Activated gamma-delta T cell treated with anti-CD3 and anti-CD28 coated beads, Interleukin-2, amount 50 U/mL, for 16 hours (primary cell): Measurements from ENCODE around the gene MED16.

ENCODE experiments used
- DNase-seq: peaks from one replicate; pipeline ENCODE4 v3.0.0-alpha.2; 2020; ENCODE audit warnings: low read depth

Gene MED16

DNA sequence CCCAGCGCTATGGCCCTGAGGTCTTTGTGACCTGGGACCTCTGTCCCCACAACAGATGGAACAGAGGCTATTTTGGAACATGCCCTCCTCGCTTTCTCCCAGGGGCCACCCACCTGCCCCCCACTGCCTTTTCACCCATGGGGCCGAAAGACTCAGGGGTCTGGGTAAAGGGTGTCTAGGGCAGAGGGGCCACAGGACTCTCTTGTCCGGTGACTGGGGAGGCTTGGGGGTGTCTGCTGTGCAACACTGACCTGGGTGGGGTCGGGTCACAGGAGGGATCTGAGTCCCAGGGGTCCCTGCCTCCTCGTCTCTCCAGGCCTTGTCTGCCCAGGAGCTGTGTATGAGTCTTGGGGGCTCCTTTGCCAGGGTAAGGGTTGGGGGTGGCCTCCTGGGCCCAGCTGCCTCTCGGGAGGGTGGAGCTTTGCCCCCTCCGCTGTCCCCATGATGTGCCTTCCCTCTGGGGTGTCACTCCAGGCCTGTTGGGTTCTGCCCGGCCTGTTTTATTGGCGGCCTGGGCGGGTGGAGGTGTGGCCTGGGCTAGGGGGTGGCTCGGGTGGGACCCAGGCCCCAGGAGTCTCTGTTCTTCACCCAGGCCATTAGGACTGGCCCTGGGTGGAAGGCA is 34.9 kb upstream of the MED16 start:
- DNase-seq, result no peak

DNA sequence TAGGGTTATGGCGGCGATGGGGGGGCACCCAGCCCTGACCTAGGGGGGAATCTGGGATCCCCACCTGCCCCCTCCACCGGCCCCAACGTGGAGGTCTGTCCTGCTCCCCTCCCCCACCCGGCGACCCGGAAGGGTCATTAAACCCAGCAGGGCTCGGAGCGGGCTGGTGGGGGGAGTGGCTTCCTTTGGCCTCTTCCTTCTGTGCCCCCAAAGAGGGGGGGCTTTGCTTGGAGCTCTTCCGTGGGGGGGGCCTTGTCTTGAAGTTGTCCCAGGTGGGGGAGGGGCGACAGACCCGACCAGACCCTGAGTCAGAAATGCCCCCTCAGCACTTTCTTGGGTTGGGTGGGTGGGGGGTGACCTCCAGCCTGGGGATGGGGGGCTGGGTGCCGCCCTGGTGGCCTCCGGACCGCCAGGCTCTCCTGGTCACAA is 34.4 kb upstream of the MED16 start:
- no peak for DNase-seq

DNA sequence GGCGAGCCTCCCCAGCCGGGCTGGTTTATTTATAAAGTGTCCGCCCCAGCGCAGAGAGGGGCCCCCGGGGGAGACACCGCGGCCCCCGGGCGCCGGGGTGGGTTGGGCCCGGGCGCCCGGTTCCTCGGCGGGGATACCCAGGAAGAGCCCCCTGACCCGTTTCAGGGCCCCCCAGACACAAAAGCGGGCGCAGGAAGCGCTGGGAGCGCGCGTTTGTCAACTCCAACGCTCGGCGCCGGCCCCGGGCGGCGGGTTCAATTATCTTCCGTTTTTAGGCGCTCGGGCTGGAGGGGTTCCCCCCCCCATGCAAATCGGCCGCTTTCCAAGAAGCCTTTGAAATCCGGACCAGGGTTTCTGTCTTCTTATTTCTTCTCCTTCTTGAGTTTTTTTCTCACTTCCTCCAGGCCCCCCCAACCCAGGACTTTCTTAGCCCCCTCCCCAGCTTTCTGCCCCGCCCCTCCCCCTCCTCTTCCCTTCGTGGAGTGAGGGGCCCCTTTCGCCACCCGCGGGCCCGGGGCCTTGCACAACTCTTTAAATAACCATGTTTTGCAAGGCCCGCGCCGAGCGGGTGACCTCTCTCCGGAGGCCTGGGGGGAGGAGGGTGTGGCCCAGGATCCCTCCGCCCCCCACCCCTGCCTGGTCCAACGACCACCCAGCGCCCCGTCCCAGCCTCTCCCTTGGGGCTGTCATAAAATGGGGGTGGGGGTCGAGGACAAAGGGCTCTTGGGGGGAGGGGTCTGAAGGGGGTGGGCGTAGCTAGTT is 33.8 kb upstream of the MED16 start:
- no peak for DNase-seq

DNA sequence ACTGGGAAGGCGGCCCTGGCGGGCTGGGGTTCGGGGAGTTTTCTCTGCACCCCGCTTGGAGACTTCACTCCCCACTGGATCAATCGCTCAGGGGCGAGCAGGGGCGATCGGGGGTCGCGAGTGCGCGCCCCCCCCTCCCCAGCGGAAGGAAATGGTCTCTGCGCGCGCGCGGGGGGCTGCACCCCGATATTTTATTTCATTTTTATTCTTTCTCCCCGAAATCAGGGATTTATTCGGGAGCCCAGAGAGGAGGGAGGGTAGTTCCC is 33.3 kb upstream of the MED16 start:
- no peak for DNase-seq

DNA sequence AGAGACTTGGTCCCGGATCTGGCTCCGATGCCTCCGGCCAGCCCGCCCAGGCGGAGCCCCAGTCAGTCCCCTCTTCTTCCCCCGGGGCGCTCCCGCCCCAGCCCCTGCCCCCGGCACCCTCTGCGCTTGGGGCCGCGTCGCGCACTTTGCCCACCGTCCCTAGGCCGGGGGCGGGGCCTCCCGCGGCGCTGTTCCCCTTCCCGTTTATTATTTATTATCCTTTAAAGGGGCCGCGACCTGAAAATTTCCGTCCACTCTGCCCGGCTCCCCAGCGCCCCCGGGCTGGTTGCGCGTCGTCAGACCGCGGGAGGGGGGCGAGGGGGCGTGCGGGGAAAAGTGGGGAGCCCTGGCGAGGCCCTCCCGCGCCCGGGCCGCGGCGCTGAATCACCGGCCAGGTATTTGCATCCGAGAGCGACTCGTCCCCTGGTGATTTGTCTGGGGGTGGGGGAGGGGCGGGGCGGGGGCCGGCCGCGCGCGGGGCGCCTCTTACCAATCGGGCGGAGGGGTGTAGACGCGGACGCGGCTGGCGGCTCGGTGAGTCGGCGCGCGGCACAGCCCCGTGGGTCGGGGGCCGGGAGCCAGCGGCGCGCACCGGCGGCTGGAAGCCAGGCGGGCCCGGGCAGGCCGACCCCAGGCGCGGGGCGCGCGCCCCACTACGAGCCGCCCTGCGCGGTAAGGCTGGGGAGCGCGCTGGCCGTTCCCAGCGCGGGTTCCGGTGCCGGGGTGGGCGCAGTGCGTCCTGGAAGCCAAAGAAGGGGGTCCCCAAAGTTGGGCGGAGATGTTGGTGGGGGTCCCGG is 32.7 kb upstream of the MED16 start, which contains the start of gene ARID3A:
ARID3A (plus strand) TSS at position 510 of the 797 bp plus-strand sequence. CDS start 3,494 bp downstream, outside the sequence.
- peak; percentile 64 for DNase-seq

DNA sequence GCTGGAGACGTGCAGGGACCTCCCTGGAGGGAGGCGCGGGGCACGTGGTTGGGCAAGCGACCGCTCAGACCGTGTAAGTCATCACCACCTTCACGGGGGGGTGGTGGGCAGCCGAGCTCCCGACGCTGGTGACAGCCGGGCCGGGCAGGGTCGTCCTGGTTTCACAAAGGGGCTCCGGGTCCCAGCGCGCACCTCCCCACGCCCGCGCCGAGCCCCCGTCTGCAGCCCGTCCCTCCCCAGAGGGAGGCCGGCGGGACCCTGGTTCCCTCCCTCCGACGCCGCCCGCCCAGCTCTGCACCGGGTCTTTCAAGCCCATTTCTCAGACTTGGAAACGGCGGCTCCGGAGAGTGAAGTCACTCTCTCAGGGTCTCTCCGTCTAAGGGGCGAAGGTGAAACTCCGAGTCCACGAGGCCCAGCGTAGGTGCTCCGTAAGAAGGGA is 32.1 kb upstream of the MED16 start:
- no peak for DNase-seq

DNA sequence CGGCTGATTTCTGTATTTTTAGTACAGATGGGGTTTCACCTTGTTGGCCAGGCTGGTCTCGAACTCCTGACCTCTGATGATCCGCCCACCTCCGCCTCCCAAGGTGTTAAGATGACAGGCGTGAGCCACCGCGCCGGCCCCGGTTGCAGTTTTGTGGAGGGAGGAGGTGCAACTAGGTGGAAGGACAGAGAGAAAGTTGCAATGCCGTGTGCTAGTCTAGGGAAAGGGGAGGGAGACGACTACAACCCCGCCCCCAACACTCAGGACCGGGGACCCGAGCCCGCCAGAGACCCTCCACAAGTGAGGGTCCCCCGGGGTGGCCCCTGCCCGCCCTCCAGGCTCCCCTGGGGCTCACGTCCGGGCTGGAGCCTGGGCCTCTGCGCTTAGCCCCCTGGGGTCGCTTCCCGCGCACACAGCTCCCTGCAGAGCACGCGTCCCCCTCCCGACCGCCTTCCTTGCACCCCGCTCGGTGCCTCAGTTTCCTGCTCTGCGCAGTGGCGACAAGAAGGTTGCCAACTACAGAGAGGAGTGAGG is 31.6 kb upstream of the MED16 start:
- DNase-seq, result no peak

DNA sequence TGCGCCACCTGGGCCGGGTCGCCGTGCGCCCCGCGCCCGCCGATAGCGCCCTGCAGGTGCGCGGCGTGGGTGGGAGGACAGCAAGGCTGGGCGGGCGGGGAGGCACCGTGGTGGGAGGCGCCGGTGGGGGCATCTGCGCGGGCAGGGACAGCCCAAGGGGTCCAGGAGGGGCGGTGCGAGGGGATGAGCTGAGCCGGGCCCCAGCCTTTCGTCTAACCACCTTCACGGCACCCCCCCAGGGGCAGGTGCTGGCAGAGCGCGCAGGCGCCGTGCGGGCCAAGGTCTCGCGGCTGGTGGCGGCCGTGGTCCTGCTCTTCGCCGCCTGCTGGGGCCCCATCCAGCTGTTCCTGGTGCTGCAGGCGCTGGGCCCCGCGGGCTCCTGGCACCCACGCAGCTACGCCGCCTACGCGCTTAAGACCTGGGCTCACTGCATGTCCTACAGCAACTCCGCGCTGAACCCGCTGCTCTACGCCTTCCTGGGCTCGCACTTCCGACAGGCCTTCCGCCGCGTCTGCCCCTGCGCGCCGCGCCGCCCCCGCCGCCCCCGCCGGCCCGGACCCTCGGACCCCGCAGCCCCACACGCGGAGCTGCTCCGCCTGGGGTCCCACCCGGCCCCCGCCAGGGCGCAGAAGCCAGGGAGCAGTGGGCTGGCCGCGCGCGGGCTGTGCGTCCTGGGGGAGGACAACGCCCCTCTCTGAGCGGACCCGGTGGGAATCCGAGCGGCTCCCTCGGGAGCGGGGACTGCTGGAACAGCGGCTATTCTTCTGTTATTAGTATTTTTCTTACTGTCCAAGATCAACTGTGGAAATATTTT is 27.3 kb upstream of the MED16 start:
- no peak for DNase-seq

DNA sequence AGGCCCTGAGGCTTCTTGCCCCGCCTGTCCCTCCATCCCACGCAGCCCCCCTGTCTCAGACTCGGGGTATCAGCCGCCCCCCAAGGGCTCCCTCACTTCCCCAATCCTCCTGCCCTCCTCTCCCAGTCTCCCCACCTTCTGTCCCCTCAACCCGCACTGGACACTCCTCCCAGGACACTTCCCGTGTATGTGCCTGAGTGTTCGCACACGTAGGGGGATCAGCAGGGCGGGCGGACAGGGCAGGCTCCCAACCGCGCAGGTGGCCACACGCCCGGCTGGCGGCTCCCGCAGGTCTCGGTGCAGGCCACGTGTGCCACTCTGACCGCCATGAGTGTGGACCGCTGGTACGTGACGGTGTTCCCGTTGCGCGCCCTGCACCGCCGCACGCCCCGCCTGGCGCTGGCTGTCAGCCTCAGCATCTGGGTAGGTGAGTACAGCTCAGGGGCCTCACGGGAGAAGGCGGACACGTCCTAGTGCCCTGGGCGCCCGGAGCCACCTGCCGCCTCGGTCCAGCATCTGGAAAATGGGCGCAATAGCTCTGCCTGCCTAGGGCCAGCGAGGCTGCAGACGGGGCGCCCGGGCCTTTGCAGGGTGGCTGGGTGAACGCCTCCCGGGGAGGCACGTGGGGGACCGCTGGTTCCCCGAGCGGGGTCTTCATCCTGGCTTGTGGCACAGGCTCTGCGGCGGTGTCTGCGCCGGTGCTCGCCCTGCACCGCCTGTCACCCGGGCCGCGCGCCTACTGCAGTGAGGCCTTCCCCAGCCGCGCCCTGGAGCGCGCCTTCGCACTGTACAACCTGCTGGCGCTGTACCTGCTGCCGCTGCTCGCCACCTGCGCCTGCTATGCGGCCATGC is 26.4 kb upstream of the MED16 start:
- DNase-seq, result no peak

DNA sequence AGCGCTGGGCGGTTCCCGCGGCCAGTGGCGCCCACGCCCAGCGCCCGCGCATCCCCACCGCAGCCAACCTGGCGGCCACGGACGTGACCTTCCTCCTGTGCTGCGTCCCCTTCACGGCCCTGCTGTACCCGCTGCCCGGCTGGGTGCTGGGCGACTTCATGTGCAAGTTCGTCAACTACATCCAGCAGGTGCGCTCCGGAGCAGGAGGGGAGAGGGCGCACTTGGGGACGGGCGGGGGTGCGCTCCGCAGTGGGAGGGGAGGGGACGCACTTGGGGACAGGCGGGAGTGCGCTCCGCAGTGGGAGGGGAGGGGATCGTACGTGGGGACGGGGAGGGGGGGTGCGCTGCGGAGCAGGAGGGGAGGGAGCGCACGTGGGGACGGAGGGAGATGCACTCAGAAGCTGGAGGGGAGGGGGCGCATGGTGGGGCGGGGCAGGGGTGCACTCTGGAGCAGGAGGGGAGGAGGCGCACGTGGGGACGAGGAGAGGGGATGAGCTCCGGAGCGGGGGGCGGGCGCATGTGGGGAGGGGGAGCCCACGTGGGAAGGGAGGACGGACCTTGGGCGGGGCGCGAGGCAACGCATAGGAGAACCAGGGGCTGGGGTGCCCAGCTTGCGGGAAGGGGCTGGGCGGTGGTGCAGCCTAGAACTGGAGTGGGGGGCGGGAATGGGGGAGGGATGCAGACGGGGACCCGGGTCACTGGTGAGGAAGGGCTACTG is 25.7 kb upstream of the MED16 start:
- DNase-seq, result no peak

DNA sequence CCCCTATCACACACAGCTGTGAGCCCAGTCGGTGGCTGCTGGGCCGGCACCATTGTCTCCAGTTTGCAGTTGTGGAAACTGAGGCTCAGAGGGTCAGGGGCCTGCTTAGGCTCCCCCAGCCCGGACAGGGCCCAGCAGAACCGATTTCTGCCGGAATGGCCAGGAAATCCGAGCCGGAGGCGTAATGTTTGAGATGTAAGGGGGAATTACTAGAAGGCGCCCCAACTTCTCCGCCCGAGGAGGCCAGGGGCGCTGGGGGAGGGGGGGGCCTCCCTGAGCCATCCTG is 25.1 kb upstream of the MED16 start:
- no peak for DNase-seq

DNA sequence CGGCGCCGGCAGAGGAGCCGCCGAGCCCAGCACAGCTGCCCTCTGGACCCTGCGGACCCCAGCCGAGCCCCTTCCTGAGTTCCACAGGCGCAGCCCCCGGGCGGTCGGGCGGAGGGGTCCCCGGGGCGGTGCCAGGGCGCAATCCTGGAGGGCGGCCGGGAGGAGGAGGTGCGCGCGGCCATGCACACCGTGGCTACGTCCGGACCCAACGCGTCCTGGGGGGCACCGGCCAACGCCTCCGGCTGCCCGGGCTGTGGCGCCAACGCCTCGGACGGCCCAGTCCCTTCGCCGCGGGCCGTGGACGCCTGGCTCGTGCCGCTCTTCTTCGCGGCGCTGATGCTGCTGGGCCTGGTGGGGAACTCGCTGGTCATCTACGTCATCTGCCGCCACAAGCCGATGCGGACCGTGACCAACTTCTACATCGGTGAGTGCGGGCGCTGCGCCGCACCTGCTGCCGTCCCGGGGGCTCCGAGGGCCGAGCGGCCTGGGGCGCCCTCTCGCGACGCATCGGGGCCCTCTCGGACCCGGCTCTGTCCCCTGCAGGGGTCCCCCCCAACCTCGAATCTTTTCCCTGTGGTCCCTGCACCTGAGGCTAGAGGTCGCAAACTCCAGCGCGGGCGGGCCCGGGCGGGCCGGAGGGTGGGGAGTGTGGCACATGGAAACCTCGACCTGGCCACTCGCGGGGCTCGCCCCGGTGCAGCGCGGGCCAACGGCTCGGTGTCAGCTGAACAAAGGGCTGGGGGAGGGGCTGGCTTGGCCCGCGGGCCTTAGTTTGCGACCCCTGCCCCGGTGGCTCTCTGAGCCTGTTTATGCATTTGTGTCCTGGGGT is 24.6 kb upstream of the MED16 start, which contains the start of gene KISS1R:
KISS1R (plus strand) TSS at position 11 of the 829 bp plus-strand sequence; CDS start at position 181, 170 bp downstream.
- DNase-seq, result no peak

DNA sequence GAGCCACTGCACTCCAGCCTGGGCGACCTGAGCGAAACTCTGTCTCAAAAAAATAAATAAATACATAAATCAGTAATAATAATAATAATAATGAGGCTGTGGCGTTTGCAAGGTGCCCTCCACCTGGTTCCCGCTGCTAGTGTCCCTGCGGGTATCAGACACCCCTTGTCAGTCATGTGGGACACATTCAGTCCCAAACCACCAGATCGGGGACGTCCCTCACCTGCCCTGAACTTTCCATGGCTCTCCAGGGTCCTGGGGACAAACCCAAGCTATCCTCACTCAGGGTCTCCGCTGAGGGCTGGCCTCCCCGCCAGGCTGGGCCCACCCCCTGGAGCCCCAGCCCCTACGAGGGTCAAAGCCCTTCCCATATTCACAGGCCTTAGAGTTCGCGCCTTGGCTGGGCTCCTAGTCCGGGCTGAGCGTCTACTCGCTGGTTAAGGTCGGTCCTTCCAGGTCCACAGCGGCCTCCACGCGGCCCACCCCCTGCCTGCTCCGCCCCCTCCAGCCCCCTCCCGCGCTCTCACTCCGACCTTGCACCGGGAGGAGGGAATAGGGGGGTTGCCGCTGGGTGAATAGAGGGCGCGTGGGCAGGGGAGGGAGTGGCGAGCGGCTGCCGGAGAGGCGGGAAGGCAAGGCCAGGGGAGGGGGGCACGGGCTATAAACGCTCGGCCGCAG is 23.8 kb upstream of the MED16 start:
- no peak for DNase-seq

DNA sequence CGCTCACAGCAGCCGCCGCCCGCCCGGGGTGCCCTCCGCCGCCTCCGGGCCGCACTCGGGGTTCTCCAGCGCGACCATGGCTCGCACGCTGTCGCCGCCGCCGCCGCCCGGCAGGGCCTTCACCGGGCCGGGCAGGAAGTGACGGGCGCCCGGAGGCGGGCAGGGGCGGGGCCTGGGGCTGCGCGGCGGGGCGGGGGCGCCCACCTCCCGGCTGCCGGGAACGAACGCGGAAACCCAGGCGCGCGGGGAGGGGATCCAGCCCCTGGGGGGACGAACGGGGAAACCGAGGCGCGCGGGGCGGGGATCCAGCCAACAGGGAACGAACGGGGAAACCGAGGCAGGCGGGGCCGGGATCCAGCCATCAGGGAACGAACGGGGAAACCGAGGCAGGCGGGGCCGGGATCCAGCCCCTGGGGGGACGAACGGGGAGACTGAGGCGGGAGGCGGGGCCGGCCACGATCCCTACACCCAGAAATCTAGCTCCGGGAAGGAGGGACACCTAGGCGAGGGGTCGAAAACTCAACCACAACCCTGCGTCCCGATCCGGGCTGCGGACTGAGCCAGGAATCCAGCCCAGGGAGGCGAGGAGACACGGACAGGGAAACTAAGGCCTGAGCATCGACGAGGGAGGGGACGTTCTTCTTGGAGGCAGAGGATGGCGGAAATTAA is 20.2 kb upstream of the MED16 start, which contains the start of gene R3HDM4:
R3HDM4 (minus strand) TSS at position 140 of the 669 bp plus-strand sequence; CDS start at position 78, 62 bp downstream.
- peak; percentile 73 for DNase-seq

DNA sequence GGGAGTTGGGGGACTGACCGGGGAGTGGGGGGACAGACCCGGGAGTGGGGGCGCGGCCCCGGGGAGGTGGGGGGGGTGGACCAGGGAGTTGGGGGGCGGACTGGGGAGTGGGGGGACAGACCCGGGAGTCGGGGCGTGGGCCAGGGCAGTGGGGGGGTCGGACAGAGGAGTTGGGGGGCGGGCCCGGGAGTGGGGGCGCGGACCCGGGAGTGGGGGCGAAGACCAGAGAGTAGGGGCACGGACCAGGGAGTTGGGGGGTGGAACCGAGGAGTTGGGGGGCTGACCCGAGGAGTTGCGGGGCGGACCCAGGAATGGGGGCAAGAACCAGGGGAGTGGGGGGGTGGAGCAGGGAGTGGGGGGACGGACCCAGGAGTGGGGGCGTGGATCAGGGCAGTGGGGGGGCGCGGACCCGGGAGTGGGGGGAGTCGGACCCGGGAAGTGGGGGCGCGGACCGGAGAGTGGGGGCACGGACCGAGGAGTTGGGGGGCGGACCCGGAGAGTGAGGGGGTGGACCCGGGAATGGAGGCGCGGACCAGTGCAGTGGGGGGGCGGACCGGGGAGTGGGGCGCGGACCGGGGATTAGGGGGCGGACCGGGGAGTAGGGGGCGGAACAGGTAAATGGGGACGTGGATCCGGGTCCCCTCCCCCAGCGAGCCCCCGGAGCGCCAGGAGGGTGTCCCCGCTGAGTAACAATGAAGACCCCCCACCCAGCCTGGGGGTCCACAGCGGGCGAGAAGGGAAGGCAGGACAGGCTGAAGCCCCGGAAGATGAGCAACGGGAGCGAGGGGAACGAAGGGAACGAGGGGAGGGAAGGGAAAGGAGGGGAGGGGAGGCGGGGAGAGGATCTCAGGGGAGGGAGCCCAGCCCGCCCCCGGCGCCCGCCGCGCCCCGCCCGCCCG is 19.4 kb upstream of the MED16 start:
- no peak for DNase-seq

DNA sequence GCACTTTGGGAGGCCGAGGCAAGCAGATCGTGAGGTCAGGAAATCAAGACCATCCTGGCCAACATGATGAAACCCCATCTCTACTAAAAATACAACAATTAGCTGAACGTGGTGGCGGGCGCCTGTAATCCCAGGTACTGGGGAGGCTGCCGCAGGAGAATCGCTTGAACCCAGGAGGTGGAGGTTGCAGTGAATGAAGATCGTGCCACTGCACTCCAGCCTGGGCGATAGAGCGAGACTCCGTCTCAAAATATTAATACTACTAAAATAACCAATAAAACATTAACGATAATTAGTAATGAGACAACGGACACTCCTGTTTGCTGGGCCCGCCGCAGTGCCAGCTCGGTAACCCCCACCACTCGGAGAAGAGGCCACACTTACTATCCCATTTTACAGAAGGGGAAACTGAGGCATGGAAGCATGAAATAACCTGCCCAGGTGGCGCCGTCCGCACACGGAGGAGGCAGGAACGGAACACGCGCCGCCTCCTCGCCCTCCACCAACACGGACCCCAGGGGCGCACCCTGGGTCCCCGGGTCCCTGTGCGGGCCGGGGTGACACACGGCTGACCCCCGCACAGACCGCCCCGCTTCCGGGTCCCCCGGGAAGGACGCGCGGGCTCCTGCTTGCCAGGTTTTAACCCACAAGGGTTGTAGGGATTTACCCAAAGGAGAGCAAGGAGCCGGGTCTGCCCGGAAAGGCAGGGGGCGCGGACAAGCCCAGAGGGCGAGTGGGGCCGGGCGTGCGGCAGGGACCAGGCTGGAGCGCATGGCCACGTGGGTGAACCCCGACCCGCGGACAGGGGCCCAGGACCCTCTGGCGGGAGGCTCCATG is 18.4 kb upstream of the MED16 start:
- no peak for DNase-seq
